Measurements from ENCODE around the gene FAM131B. TPM values are rescaled to one million over a fixed set of nuclear protein-coding genes. Genes with fewer than 3 reads are reported as not detected.
"Not testable (repeated sequence)": the region's sequence is repeated elsewhere in the genome, so short reads cannot be mapped to it uniquely, and the experiment has no call there.

FAM131B gene
- total RNA-seq, 1 donor from 2014 or later = 1.5 TPM

GRCh38 chr7:143395187-143396149, 33.0 kb upstream of the FAM131B start:
- no peak for DNase-seq

- no peak for DNase-seq
These were observed 32.3 kb upstream of the FAM131B start for GRCh38 chr7:143394777-143395176.

GRCh38 chr7:143394068-143394467, 31.6 kb upstream of the FAM131B start:
- DNase-seq = no peak

- DNase-seq = no peak
These were observed 30.9 kb upstream of the FAM131B start for GRCh38 chr7:143393267-143394041.

- no peak for DNase-seq
These were observed 30.4 kb upstream of the FAM131B start for GRCh38 chr7:143392875-143393266.

- DNase-seq = not testable (repeated sequence)
These were observed 29.9 kb upstream of the FAM131B start for GRCh38 chr7:143392427-143392826.

GRCh38 chr7:143391462-143392404, 29.2 kb upstream of the FAM131B start:
- peak; percentile 56 for DNase-seq

- no peak for DNase-seq
These were observed 28.3 kb upstream of the FAM131B start for GRCh38 chr7:143390773-143391317.

- no peak for DNase-seq
These were observed 27.7 kb upstream of the FAM131B start for GRCh38 chr7:143390104-143390772.

GRCh38 chr7:143389316-143390103, 27.0 kb upstream of the FAM131B start:
- DNase-seq = no peak

GRCh38 chr7:143388491-143389101, 26.1 kb upstream of the FAM131B start:
- DNase-seq = no peak

- DNase-seq = no peak
These were observed 25.5 kb upstream of the FAM131B start for GRCh38 chr7:143388051-143388450.

GRCh38 chr7:143387156-143387975, 24.9 kb upstream of the FAM131B start:
- DNase-seq = no peak

GRCh38 chr7:143385891-143386781, 23.6 kb upstream of the FAM131B start:
- peak; percentile 54 for DNase-seq

- peak; percentile 83 for DNase-seq
These were observed 22.4 kb upstream of the FAM131B start for GRCh38 chr7:143384661-143385631.

GRCh38 chr7:143384148-143384547, 21.6 kb upstream of the FAM131B start:
- DNase-seq = no peak

- DNase-seq = no peak
These were observed 21.1 kb upstream of the FAM131B start for GRCh38 chr7:143383642-143383957.

All from tongue (tissue), 2 donors.